ENCODE results near the gene ATP9A. TPM values are rescaled to one million over a fixed set of nuclear protein-coding genes. Genes with fewer than 3 reads are reported as not detected.

The ATP9A gene
- polyA plus RNA-seq, 1 donor (not counting 4 experiments of a cell fraction or from before 2014, with no cell fraction given), result 5.8 TPM

DNA sequence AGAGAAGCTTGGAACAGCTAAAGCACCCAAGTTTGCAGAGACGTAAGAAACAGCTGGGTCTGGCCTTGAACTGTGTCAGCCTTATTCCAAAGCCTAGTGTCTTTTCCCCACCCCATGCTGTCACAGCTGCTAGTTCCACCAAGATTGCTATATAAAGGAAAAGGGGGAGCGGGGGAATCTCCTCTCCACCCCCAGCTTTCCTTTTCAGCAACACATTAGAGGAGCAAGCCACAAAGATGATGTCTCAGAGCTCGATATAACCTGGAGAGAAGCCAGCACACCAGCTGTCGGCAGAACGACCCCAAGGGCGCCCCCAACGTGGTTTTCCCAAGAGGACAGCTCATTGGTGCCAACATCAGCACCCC, 36.5 kb downstream of the ATP9A start:
- Histone ChIP-seq H2AFZ (ENCODE audit: control insufficient read depth, low read length) (no peak overlapping the region), H3K4me2 (ENCODE audit: control insufficient read depth, extremely low read depth, insufficient read depth, low read depth, low read length) (no peak overlapping the region), H3K9me1 (ENCODE audit: control insufficient read depth, extremely low read depth, insufficient read depth, low read length) (no peaks in the 10 kb centered on the region), H3K36me3 (ENCODE audit: control insufficient read depth in 2 of 2, extremely low read depth in 1 of 2, insufficient read depth in 2 of 2, low read length in 2 of 2) (no peaks in the 10 kb centered on the region), H4K20me1 (ENCODE audit: control insufficient read depth, extremely low read depth, insufficient read depth, low read length) (no peaks in the 10 kb centered on the region), H3K79me2 (ENCODE audit: control insufficient read depth, insufficient read depth, low read length) (no peaks in the 10 kb centered on the region), H3K27ac (ENCODE audit: control insufficient read depth, insufficient read depth, low read length) (no peak overlapping the region), H3K9ac (ENCODE audit: control insufficient read depth, extremely low read depth, insufficient read depth, low read length) (no peak overlapping the region), H3K27me3 (ENCODE audit: control insufficient read depth, extremely low read depth, insufficient read depth, low read length) (no peaks in the 10 kb centered on the region), H3K9me3 (ENCODE audit: control insufficient read depth, low read depth, low read length) (no peaks in the 10 kb centered on the region), H3K4me3 (ENCODE audit: control insufficient read depth in 2 of 3, extremely low read depth in 1 of 3, insufficient read depth in 2 of 3, low read depth in 1 of 3, low read length in 3 of 3) (no peak overlapping the region), H3K4me1 (ENCODE audit: control insufficient read depth, extremely low read depth, insufficient read depth, low read length) (no peaks in the 10 kb centered on the region)
- DNase-seq (ENCODE audit: low read depth, low spot score) (no peak), FAIRE-seq (no peak)
- dilution Hi-C loops (cut with MboI; ENCODE audit: extremely low pct_ligation_motif_present, low sequenced_read_pairs), result no loop called here
- TF ChIP-seq, protein P1, sequence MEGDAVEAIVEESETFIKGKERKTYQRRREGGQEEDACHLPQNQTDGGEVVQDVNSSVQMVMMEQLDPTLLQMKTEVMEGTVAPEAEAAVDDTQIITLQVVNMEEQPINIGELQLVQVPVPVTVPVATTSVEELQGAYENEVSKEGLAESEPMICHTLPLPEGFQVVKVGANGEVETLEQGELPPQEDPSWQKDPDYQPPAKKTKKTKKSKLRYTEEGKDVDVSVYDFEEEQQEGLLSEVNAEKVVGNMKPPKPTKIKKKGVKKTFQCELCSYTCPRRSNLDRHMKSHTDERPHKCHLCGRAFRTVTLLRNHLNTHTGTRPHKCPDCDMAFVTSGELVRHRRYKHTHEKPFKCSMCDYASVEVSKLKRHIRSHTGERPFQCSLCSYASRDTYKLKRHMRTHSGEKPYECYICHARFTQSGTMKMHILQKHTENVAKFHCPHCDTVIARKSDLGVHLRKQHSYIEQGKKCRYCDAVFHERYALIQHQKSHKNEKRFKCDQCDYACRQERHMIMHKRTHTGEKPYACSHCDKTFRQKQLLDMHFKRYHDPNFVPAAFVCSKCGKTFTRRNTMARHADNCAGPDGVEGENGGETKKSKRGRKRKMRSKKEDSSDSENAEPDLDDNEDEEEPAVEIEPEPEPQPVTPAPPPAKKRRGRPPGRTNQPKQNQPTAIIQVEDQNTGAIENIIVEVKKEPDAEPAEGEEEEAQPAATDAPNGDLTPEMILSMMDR (optimal IDR thresholded peaks at IDR 0.05 in 1 of 3, IDR thresholded peaks at IDR 0.05 in 1 of 3, conservative IDR thresholded peaks at IDR 0.05 in 1 of 3; ENCODE audit: extremely low read depth in 1 of 3, insufficient read depth in 2 of 3, low read length in 3 of 3), result no peak
- TF ChIP-seq EZH2 (IDR thresholded peaks at IDR 0.05; ENCODE audit: low read length), result no peak

DNA sequence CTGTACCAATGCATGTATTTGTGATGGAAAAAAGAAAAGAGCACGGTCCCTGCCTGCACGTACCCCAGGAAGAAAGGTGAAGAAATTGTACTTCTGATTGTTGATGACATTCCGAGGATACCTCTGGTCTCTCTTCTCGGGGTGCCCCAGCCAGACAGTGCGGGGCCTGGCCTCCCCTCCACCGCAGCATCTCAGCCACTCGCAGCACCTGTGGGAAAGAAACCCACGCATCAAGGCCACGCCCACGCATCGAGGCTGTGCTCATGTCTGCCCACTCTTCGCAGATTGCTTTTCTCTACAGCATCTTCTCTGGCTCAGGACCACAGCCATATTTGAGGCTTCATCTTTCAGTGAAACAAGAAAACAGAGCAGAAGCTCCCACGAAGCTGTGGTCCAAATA, 38.4 kb downstream of the ATP9A start:
- FAIRE-seq, result no peak
- TF ChIP-seq EZH2 (IDR thresholded peaks at IDR 0.05; ENCODE audit: low read length), result no peak
- TF ChIP-seq, protein P1 (optimal IDR thresholded peaks at IDR 0.05 in 1 of 3, IDR thresholded peaks at IDR 0.05 in 1 of 3, conservative IDR thresholded peaks at IDR 0.05 in 1 of 3; ENCODE audit: extremely low read depth in 1 of 3, insufficient read depth in 2 of 3, low read length in 3 of 3), result no peak

More for the DNA sequence above, 38.4 kb downstream of the ATP9A start:
- Histone ChIP-seq H3K36me3 (ENCODE audit: control insufficient read depth in 2 of 2, extremely low read depth in 1 of 2, insufficient read depth in 2 of 2, low read length in 2 of 2) (no peaks in the 10 kb centered on the region), H3K27ac (ENCODE audit: control insufficient read depth, insufficient read depth, low read length) (no peak overlapping the region), H3K9ac (ENCODE audit: control insufficient read depth, extremely low read depth, insufficient read depth, low read length) (no peak overlapping the region), H3K9me1 (ENCODE audit: control insufficient read depth, extremely low read depth, insufficient read depth, low read length) (no peaks in the 10 kb centered on the region), H2AFZ (ENCODE audit: control insufficient read depth, low read length) (no peak overlapping the region), H3K27me3 (ENCODE audit: control insufficient read depth, extremely low read depth, insufficient read depth, low read length) (no peaks in the 10 kb centered on the region), H3K4me3 (ENCODE audit: control insufficient read depth in 2 of 3, extremely low read depth in 1 of 3, insufficient read depth in 2 of 3, low read depth in 1 of 3, low read length in 3 of 3) (no peak overlapping the region), H4K20me1 (ENCODE audit: control insufficient read depth, extremely low read depth, insufficient read depth, low read length) (no peaks in the 10 kb centered on the region), H3K4me1 (ENCODE audit: control insufficient read depth, extremely low read depth, insufficient read depth, low read length) (no peaks in the 10 kb centered on the region), H3K79me2 (ENCODE audit: control insufficient read depth, insufficient read depth, low read length) (no peaks in the 10 kb centered on the region), H3K9me3 (ENCODE audit: control insufficient read depth, low read depth, low read length) (no peaks in the 10 kb centered on the region), H3K4me2 (ENCODE audit: control insufficient read depth, extremely low read depth, insufficient read depth, low read depth, low read length) (no peak overlapping the region)
- dilution Hi-C loops (cut with MboI; ENCODE audit: extremely low pct_ligation_motif_present, low sequenced_read_pairs), result no loop called here
- DNase-seq (ENCODE audit: low read depth, low spot score), result no peak
